ENCODE measurements around the gene SPAG8.

- TF ChIP-seq, protein P1, sequence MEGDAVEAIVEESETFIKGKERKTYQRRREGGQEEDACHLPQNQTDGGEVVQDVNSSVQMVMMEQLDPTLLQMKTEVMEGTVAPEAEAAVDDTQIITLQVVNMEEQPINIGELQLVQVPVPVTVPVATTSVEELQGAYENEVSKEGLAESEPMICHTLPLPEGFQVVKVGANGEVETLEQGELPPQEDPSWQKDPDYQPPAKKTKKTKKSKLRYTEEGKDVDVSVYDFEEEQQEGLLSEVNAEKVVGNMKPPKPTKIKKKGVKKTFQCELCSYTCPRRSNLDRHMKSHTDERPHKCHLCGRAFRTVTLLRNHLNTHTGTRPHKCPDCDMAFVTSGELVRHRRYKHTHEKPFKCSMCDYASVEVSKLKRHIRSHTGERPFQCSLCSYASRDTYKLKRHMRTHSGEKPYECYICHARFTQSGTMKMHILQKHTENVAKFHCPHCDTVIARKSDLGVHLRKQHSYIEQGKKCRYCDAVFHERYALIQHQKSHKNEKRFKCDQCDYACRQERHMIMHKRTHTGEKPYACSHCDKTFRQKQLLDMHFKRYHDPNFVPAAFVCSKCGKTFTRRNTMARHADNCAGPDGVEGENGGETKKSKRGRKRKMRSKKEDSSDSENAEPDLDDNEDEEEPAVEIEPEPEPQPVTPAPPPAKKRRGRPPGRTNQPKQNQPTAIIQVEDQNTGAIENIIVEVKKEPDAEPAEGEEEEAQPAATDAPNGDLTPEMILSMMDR (IDR thresholded peaks at IDR 0.05): peak; percentile 54 to 72 (median 72)
- TF ChIP-seq POLR2AphosphoS5 (IDR thresholded peaks at IDR 0.05) (no peak), POLR2A (IDR thresholded peaks at IDR 0.05) (no peak)
These were observed 14.1 kb upstream of the SPAG8 start for GRCh38 chr9:35826071-35826701.

Data from breast epithelium (tissue), 3 donors.